Measurements from ENCODE around the gene GABRG1.

DNA sequence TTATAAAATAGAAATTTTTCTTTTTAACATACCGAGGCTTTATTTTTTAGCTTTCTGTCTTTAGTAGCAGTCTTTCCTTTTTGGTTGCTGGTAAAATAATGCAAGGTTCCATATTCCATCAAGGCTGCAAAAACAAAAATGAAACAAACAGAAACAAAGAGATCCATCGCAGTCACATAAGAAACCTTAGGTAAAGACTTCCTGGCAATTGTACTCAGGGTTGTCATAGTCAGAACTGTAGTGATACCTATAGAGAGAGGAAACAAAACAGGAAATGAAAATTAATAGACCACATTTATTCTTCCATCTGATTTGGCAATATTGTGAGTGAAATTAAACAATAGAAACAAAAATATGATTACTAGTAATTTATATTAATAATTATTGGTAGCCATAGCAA lies 72.5 kb downstream of the GABRG1 start:
- TF ChIP-seq EP300 (IDR thresholded peaks at IDR 0.05) (no peak), POLR2A (IDR thresholded peaks at IDR 0.05) (no peak)
